GM19455 (cell line): ENCODE results near the gene TFCP2.
A peak's percentile ranks its signal among the peaks of the same experiment; 100 is the strongest.

Source experiments
- ATAC-seq: cut with Tn5 transposase; IDR thresholded peaks from one replicate; pipeline ENCODE4 v1.9.1; 2021; ENCODE audit not compliant: unreplicated experiment

The TFCP2 gene

GRCh38 chr12:51048661-51049251, 124.2 kb downstream of the TFCP2 start:
- ATAC-seq = no peak

GRCh38 chr12:51047655-51048540, 125.0 kb downstream of the TFCP2 start, which contains the start of gene LETMD1:
LETMD1 (plus strand) TSS chr12:51048327; CDS start chr12:51048357, 30 bp downstream.
- peak; percentile 96 for ATAC-seq
